Ascending aorta (tissue), 2 donors: ENCODE results near the gene MAPK8IP3. TPM values are rescaled to one million over a fixed set of nuclear protein-coding genes. Genes with fewer than 3 reads are reported as not detected.

ENCODE experiments used
- DNase-seq, 2 donors: peaks; one replicate each; pipeline ENCODE4 v3.0.0-alpha.2; 2019; ENCODE audit warnings: low spot score in 2 of 2
- H3K27ac ChIP-seq, 2 donors: fragments of 200-600 bp; sonication (generic); one replicate each; pipeline ENCODE4 v1.5.1; 2016 to 2017; ENCODE audit warnings: mild to moderate bottlenecking in 1 of 2
- H3K27me3 ChIP-seq: fragments of 200-600 bp; sonication (generic); one replicate; pipeline ENCODE4 v1.5.1; 2017
- H3K36me3 ChIP-seq, 2 donors: fragments of 200-600 bp; sonication (generic); one replicate each; pipeline ENCODE4 v1.5.1; 2016
- H3K4me1 ChIP-seq, 2 donors: fragments of 200-600 bp; sonication (generic); one replicate each; pipeline ENCODE4 v1.5.1; 2016 to 2017; ENCODE audit warnings: mild to moderate bottlenecking in 1 of 2
- H3K4me3 ChIP-seq, 2 donors: fragments of 200-600 bp; sonication (generic); one replicate each; pipeline ENCODE4 v1.5.1; 2016 to 2017; ENCODE audit warnings: mild to moderate bottlenecking in 1 of 2
- H3K9me3 ChIP-seq, 2 donors: fragments of 200-600 bp; sonication (generic); one replicate each; pipeline ENCODE4 v1.5.1; 2016
- intact Hi-C: fragments of 100-400 bp; cut with DNase I; formaldehyde crosslinking; loops from one replicate; pipeline ENCODE4 v1.15.1; 2023
- total RNA-seq: library from RNA; depleted of rRNA; stranded (reverse); fragments of >200 nt; gene quantifications from one replicate; pipeline ENCODE4 v1.1.0, GENCODE V29; 2016
- TF ChIP-seq, protein P1 (sequence below), 3 experiments: fragments of 200-600 bp in 2 of 3; fragments of 450-650 bp in 1 of 3; sonication (generic) in 2 of 3; IDR thresholded peaks; one replicate each; pipeline ENCODE4 v1.5.1; 2016 to 2019; ENCODE audit warnings: antibody characterized with exemption in 3 of 3, mild to moderate bottlenecking in 1 of 3, moderate library complexity in 1 of 3

The MAPK8IP3 gene
- total RNA-seq, 1 donor from 2014 or later, result 57.4 TPM

DNA sequence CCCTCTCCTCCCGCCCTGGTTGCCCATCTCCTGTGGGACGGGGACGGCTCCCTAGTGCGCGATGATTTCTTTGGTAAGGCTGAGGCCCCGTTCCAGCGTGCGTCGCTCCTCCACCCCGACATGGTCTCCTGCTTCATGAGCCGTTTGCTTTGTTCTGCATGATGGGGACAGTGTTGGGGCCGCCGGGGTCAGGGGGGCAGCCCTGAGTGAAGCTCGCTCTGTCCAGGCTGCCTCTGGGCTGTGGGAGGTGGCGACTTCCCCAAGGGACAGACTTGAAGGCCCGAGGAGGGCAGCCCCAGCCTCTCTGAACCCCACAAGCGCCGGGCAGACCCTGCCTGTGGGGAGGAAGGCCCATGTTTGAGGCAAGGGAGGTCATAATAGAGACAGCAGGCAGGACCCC lies 52.9 kb downstream of the MAPK8IP3 start:
- Histone ChIP-seq H3K36me3 (peaks cover 53 to 77% of the 10 kb centered on the region in 2 donors), H3K4me1 (no peaks in the 10 kb centered on the region), H3K9me3 (no peaks in the 10 kb centered on the region), H3K27ac (no peak overlapping the region), H3K4me3 (no peak overlapping the region), H3K27me3 (no peaks in the 10 kb centered on the region)
- intact Hi-C loops, result no loop called here
- no peak for DNase-seq
- TF ChIP-seq, protein P1, sequence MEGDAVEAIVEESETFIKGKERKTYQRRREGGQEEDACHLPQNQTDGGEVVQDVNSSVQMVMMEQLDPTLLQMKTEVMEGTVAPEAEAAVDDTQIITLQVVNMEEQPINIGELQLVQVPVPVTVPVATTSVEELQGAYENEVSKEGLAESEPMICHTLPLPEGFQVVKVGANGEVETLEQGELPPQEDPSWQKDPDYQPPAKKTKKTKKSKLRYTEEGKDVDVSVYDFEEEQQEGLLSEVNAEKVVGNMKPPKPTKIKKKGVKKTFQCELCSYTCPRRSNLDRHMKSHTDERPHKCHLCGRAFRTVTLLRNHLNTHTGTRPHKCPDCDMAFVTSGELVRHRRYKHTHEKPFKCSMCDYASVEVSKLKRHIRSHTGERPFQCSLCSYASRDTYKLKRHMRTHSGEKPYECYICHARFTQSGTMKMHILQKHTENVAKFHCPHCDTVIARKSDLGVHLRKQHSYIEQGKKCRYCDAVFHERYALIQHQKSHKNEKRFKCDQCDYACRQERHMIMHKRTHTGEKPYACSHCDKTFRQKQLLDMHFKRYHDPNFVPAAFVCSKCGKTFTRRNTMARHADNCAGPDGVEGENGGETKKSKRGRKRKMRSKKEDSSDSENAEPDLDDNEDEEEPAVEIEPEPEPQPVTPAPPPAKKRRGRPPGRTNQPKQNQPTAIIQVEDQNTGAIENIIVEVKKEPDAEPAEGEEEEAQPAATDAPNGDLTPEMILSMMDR (IDR thresholded peaks at IDR 0.05), result no peak

DNA sequence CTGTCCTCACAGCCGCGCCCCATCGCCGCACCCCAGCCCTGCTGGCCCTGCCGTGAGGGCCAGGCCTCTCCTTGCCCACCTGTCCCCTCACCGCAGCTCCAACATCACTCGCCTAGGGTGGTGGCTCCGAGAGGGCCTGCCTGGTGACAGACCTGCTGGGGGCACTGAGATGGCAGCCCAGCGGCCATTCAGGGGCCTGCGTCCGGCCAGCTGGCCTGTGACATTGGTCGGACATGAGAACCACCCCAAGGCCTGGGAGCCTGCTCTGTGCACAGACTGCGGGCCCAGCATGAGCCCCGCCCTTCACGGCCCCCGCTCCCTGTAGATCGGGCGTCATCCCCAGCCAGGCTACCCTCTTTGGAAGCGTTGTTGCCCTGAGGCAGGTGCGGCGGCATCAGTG lies 53.5 kb downstream of the MAPK8IP3 start:
- intact Hi-C loops, result no loop called here
- TF ChIP-seq, protein P1 (IDR thresholded peaks at IDR 0.05), result no peak
- Histone ChIP-seq H3K27me3 (no peaks in the 10 kb centered on the region), H3K4me3 (no peak overlapping the region), H3K27ac (no peak overlapping the region), H3K4me1 (no peaks in the 10 kb centered on the region), H3K36me3 (peaks cover 55 to 78% of the 10 kb centered on the region in 2 donors), H3K9me3 (no peaks in the 10 kb centered on the region)
- DNase-seq, result no peak

DNA sequence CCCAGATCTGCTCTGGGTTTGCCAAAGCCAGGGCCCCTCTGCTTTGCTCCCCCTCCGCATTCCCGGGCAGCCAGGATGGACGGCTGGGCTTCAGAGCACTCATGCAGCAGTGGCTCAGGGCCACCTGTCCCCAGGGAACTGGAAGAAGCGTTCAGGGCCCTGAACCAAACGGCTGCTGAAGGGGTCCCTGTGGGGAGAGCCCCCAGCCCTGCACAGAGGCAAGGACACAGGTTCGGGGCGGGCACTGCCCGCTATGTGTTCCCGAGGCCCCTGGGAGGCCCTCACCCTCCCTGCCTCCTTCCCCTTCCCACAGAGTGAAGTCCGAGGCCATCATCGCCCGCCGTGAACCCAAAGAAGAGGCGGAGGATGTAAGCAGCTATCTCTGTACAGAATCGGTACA lies 54.9 kb downstream of the MAPK8IP3 start:
- Histone ChIP-seq H3K9me3 (no peaks in the 10 kb centered on the region), H3K4me3 (no peak overlapping the region), H3K4me1 (no peaks in the 10 kb centered on the region), H3K36me3 (peaks cover 63 to 84% of the 10 kb centered on the region in 2 donors), H3K27ac (no peak overlapping the region), H3K27me3 (no peaks in the 10 kb centered on the region)
- intact Hi-C loops, result no loop called here
- TF ChIP-seq, protein P1 (IDR thresholded peaks at IDR 0.05), result no peak
- DNase-seq, result no peak

DNA sequence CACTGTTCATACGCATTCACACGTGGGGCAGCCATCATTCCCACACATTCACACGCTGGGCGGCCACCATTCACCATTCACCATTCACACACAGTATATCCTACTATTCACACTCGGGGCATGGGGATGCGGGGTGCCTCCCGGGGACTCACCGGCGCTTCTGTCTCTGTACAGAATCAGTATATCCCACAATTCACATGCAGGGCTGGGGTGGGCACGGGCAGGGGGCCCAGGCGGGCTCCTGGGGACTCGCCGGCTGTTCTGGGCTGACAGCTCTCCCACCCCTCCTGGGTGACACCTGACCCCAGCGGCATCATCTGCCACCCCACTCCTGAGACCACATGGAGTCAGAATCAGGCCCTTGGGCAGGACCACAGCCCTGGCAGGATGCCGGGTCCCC lies 55.8 kb downstream of the MAPK8IP3 start:
- no peaks in the 10 kb centered on the region for H3K9me3 ChIP-seq
- DNase-seq, result no peak
- H3K4me3 ChIP-seq, result no peak overlapping the region
- no peaks in the 10 kb centered on the region for H3K4me1 ChIP-seq
- peaks cover 69 to 93% of the 10 kb centered on the region in 2 donors for H3K36me3 ChIP-seq
- TF ChIP-seq, protein P1 (IDR thresholded peaks at IDR 0.05), result no peak
- H3K27me3 ChIP-seq, result no peaks in the 10 kb centered on the region
- intact Hi-C loops, result no loop called here
- H3K27ac ChIP-seq, result no peak overlapping the region

DNA sequence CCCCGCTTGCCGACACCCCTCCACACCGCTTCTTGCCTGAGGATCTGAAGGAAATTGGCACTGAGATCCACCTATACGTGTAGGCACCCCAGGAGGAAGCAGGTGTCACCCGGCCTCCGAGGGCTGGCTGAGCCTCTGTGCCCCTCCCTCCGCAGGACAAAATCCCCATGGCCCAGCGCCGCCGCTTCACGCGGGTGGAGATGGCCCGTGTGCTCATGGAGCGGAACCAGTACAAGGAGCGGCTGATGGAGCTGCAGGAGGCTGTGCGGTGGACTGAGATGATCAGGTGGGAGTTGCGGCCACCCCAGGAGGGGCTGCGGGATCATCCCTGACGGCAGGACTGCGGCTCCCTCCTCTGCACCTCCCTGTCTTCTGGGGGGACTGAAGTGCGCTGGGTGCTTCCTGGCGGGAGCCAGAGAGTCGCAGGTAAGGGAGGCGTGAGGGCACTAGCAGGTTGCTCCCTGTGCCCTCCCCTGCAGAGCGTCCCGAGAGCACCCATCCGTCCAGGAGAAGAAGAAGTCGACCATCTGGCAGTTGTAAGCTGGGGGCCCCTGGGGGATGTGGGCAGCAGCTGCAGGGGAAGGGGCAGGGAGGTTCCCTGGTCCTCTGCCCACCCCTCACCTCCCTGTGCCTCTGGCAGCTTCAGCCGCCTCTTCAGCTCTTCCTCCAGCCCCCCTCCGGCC lies 56.3 kb downstream of the MAPK8IP3 start:
- peaks cover 74 to 96% of the 10 kb centered on the region in 2 donors for H3K36me3 ChIP-seq
- intact Hi-C loops, result no loop called here
- DNase-seq, result no peak
- H3K9me3 ChIP-seq, result no peaks in the 10 kb centered on the region
- H3K4me1 ChIP-seq, result no peaks in the 10 kb centered on the region
- H3K27me3 ChIP-seq, result no peaks in the 10 kb centered on the region
- TF ChIP-seq, protein P1 (IDR thresholded peaks at IDR 0.05), result no peak
- no peak overlapping the region for H3K27ac ChIP-seq
- H3K4me3 ChIP-seq, result no peak overlapping the region
